ENCODE data around the gene MYMX.
A peak's percentile ranks its signal among the peaks of the same experiment; 100 is the strongest.

MYMX gene

DNA sequence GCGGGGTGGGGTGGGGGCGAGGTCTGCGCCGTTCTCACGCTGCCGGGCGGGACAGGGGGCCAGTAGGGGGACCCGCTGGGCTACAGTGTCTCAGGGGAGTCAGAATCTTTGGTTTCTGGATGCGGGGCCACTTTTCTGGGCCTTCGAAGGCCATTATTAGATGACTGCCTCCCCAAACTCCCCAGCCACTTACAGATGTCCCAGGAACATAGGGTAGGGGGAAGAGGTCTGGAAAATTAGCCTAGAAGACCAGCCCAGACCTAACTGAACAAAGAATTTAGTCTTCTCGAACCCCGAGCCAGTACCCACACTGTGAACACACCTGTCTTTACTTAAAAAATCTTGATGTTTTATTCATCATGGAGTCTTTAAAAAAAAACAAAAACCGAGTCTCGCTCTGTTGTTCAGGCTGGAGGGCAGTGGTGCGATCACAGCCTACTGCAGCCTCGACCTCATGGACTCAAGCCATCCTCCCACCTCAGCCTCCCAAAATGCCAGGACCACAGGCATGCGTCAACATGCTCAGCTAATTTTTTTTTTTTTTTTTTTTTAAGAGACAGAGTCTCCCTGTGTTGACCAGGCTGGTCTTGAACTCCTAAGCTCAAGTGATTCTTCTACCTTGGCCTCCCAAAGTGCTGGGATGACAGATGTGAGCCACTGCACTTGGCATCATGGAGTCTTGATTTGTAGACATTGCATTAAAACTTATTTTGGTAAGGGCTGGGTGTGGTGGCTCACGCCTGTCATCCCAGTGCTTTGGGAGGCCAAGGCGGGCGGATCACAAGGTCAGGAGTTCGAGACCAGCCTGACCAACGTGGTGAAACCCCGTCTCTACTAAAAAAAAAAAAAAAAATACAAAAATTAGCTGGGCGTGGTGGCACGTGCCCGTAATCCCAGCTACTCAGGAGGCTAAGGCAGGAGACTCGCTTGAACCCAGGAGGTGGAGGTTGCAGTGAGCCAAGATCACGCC lies 3.4 kb downstream of the MYMX start (continued):
- TF ChIP-seq, protein P1, sequence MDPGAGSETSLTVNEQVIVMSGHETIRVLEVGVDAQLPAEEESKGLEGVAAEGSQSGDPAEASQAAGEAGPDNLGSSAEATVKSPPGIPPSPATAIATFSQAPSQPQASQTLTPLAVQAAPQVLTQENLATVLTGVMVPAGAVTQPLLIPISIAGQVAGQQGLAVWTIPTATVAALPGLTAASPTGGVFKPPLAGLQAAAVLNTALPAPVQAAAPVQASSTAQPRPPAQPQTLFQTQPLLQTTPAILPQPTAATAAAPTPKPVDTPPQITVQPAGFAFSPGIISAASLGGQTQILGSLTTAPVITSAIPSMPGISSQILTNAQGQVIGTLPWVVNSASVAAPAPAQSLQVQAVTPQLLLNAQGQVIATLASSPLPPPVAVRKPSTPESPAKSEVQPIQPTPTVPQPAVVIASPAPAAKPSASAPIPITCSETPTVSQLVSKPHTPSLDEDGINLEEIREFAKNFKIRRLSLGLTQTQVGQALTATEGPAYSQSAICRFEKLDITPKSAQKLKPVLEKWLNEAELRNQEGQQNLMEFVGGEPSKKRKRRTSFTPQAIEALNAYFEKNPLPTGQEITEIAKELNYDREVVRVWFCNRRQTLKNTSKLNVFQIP (CRISPR knock-in tag; IDR thresholded peaks at IDR 0.05; ENCODE audit: borderline replicate concordance, low read depth): no peak
- TF ChIP-seq BACH2 (CRISPR knock-in tag; IDR thresholded peaks at IDR 0.05; ENCODE audit: borderline replicate concordance) (no peak), TCF4 (CRISPR knock-in tag; IDR thresholded peaks at IDR 0.05; ENCODE audit: borderline replicate concordance) (no peak), OSR1 (CRISPR knock-in tag; IDR thresholded peaks at IDR 0.05) (no peak), PPARA (CRISPR knock-in tag; IDR thresholded peaks at IDR 0.05; ENCODE audit: borderline replicate concordance) (no peak), RARB (CRISPR knock-in tag; IDR thresholded peaks at IDR 0.05) (no peak), ZNF70 (CRISPR knock-in tag; IDR thresholded peaks at IDR 0.05) (no peak), ESRRG (CRISPR knock-in tag; IDR thresholded peaks at IDR 0.05) (no peak)

DNA sequence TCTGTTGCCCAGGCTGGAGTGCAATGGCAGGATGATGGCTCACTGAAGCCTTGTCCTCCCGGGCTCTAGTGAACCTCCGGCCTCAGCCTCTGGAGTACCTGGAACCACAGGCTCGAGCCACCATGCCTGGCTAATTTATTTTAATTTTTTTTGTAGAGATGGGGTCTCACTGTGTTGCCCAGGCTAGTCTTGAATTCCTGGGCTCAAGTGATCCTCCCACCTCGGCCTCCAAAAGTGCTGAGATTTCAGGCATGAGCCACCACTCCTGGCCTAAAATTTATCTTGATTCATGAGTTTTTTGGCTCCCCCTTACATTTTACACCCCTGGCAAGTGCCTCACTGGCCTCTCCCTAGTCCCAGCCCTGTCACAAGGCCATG lies 4.2 kb downstream of the MYMX start:
- TF ChIP-seq, protein P2, sequence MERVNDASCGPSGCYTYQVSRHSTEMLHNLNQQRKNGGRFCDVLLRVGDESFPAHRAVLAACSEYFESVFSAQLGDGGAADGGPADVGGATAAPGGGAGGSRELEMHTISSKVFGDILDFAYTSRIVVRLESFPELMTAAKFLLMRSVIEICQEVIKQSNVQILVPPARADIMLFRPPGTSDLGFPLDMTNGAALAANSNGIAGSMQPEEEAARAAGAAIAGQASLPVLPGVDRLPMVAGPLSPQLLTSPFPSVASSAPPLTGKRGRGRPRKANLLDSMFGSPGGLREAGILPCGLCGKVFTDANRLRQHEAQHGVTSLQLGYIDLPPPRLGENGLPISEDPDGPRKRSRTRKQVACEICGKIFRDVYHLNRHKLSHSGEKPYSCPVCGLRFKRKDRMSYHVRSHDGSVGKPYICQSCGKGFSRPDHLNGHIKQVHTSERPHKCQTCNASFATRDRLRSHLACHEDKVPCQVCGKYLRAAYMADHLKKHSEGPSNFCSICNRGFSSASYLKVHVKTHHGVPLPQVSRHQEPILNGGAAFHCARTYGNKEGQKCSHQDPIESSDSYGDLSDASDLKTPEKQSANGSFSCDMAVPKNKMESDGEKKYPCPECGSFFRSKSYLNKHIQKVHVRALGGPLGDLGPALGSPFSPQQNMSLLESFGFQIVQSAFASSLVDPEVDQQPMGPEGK (CRISPR knock-in tag; IDR thresholded peaks at IDR 0.05; ENCODE audit: borderline replicate concordance): no peak
- no peak for TF ChIP-seq RARB (CRISPR knock-in tag; IDR thresholded peaks at IDR 0.05)
- ATAC-seq: no peak

DNA sequence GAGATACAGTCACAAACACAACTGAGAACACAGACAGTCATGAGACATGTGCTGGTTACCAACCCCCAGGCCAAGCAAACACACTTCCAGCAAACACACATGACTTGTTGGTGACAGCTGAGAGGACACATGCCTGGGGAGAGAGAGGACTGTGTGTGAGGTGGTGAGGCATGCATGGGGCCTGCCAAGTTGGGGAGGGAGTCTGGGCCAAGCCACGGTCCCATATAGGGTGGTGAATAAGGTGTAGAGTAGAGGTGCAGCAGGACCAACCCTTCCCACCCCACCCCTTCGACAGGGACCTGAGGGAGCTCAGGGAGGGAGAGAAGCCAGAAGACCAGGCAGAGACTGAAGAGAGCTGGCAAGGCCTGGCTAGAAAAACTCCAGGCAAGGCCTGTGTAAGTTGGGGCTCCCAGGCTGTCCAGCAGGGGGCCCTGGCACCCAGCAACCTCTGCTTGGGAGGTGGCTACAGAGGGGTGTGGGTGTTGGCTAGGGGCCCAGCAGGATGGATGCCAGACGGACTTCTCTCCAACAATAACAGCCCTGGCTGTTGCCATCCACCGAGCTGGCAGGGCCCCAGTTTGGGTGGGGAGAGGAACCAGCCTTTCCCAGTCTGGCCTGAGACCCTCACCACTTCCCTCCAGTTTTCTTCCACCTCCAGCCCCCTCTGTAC lies 4.7 kb downstream of the MYMX start:
- peak; percentile 78 for ATAC-seq
- no peak for TF ChIP-seq ESRRG (CRISPR knock-in tag; IDR thresholded peaks at IDR 0.05)
- TF ChIP-seq ZFP3 (CRISPR knock-in tag; IDR thresholded peaks at IDR 0.05): 0 out of 2 replicates have a peak, but pooled peaks have one; percentile 35
- TF ChIP-seq, protein P3, sequence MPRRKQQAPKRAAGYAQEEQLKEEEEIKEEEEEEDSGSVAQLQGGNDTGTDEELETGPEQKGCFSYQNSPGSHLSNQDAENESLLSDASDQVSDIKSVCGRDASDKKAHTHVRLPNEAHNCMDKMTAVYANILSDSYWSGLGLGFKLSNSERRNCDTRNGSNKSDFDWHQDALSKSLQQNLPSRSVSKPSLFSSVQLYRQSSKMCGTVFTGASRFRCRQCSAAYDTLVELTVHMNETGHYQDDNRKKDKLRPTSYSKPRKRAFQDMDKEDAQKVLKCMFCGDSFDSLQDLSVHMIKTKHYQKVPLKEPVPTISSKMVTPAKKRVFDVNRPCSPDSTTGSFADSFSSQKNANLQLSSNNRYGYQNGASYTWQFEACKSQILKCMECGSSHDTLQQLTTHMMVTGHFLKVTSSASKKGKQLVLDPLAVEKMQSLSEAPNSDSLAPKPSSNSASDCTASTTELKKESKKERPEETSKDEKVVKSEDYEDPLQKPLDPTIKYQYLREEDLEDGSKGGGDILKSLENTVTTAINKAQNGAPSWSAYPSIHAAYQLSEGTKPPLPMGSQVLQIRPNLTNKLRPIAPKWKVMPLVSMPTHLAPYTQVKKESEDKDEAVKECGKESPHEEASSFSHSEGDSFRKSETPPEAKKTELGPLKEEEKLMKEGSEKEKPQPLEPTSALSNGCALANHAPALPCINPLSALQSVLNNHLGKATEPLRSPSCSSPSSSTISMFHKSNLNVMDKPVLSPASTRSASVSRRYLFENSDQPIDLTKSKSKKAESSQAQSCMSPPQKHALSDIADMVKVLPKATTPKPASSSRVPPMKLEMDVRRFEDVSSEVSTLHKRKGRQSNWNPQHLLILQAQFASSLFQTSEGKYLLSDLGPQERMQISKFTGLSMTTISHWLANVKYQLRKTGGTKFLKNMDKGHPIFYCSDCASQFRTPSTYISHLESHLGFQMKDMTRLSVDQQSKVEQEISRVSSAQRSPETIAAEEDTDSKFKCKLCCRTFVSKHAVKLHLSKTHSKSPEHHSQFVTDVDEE (CRISPR knock-in tag; IDR thresholded peaks at IDR 0.05): peak; percentile 54; the same call in 1 of the 2 replicates

DNA sequence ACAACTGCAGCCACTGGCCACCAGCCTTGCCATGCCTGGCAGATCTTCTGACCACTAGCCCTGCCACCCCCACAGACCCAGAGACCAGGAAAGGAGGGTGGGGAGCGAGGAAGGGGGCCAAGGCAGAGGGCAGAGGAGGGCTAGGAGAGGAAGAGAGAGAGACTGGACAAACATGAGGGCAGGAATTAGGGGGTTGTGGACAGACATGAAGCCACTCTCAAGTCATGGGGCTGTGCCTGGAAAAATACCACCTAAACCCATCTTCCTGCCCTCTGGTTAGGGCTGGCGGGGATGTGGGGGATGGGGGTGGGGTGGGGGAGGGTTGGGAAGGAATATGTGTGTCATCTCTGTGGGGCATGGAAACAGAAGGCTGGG lies 5.2 kb downstream of the MYMX start:
- ATAC-seq: no peak
- TF ChIP-seq GLIS3 (CRISPR knock-in tag; IDR thresholded peaks at IDR 0.05): no peak
- TF ChIP-seq ZFP30 (CRISPR knock-in tag; IDR thresholded peaks at IDR 0.05): 0 out of 2 replicates have a peak, but pooled peaks have one; percentile 34

DNA sequence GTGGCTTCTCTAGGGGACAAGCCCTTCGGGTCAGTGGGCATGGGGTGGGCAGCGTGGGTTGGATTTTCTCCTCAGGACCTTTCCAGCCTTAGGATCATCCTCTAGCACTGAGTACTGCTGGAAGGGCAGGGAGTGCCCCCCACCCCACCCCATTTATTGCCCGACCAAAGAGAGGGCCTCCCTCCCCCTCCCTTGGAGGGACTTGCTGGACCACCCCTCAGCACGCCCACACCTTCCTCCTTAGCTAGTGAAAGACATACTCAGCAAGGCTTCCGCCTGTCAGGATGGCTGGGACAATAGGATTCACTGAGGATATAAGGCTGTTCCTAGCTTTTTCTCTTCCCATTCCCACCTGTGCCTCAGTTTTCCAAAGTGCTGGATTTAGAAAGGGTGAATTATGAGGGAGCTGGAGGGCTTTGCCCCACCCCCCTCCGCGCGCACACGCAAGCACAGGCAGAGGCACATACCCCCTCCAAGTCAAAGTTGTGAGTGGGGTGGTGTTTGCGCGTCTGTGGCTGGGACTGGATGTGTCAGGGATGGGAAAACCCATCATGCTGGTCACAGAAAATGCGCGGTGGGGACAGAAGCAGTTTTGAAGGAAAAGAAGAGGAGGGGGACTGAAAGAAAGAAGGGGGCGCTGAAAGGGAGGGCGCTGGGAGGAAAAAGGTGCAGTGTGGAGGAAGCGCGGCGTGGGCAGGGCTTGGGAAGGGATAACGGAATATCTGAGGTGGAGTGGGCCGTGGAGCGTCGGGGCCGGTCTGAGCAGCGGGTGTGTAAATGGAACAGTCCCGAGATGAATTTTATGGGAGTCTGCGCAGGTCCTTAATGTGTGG lies 6.0 kb downstream of the MYMX start:
- ATAC-seq: no peak; the same call in 2 of the 3 replicates
- TF ChIP-seq ZFP30 (CRISPR knock-in tag; IDR thresholded peaks at IDR 0.05): no peak
- TF ChIP-seq, protein P4, sequence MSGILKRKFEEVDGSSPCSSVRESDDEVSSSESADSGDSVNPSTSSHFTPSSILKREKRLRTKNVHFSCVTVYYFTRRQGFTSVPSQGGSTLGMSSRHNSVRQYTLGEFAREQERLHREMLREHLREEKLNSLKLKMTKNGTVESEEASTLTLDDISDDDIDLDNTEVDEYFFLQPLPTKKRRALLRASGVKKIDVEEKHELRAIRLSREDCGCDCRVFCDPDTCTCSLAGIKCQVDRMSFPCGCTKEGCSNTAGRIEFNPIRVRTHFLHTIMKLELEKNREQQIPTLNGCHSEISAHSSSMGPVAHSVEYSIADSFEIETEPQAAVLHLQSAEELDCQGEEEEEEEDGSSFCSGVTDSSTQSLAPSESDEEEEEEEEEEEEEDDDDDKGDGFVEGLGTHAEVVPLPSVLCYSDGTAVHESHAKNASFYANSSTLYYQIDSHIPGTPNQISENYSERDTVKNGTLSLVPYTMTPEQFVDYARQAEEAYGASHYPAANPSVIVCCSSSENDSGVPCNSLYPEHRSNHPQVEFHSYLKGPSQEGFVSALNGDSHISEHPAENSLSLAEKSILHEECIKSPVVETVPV (CRISPR knock-in tag; IDR thresholded peaks at IDR 0.05): no peak
- TF ChIP-seq, protein P3 (CRISPR knock-in tag; IDR thresholded peaks at IDR 0.05): no peak
- no peak for TF ChIP-seq SNAI2 (CRISPR knock-in tag; IDR thresholded peaks at IDR 0.05)
- TF ChIP-seq TOX (CRISPR knock-in tag; IDR thresholded peaks at IDR 0.05; ENCODE audit: borderline replicate concordance): no peak
- TF ChIP-seq, protein P2 (CRISPR knock-in tag; IDR thresholded peaks at IDR 0.05; ENCODE audit: borderline replicate concordance): no peak
- TF ChIP-seq RARB (CRISPR knock-in tag; IDR thresholded peaks at IDR 0.05): no peak
- TF ChIP-seq CSDC2 (CRISPR knock-in tag; IDR thresholded peaks at IDR 0.05): no peak
- TF ChIP-seq ARNTL (CRISPR knock-in tag; IDR thresholded peaks at IDR 0.05; ENCODE audit: borderline replicate concordance, low read depth): no peak
